Calu3 (cell line): ENCODE results near the gene ANKRD55. TPM values are rescaled to one million over a fixed set of nuclear protein-coding genes. Genes with fewer than 3 reads are reported as not detected.
"Not testable (repeated sequence)": the region's sequence is repeated elsewhere in the genome, so short reads cannot be mapped to it uniquely, and the experiment has no call there.

Experiments used
- BruUV-seq: library from RNA; stranded (reverse); fragments of 400-500 nt; replicated peaks from 2 replicates; lab custom pipeline; 2021; lab: Mats Ljungman, UMichigan
- CTCF ChIA-PET: fragments of 300-600 bp; sonication (Branson Sonifier 250); formaldehyde crosslinking; loops from one replicate; lab custom pipeline; 2022; ENCODE audit warnings: antibody characterized with exemption; lab: Charles Lee
- DNase-seq: peaks from one replicate; pipeline ENCODE4 v3.0.0; 2022
- H3K27ac Mint-ChIP-seq: one replicate; pipeline ENCODE4 v1.8.0; 2022; ENCODE audit warnings: mixed read lengths; ENCODE audit not compliant: unreplicated experiment
- H3K27me3 Mint-ChIP-seq: one replicate; pipeline ENCODE4 v1.8.0; 2022; ENCODE audit warnings: mixed read lengths; ENCODE audit not compliant: unreplicated experiment
- H3K36me3 Mint-ChIP-seq: one replicate; pipeline ENCODE4 v1.8.0; 2022; ENCODE audit warnings: mild to moderate bottlenecking, moderate library complexity, mixed read lengths; ENCODE audit not compliant: insufficient read depth, unreplicated experiment
- H3K4me1 Mint-ChIP-seq: one replicate; pipeline ENCODE4 v1.8.0; 2022; ENCODE audit warnings: mild to moderate bottlenecking, low read depth, mixed read lengths; ENCODE audit not compliant: unreplicated experiment
- H3K4me3 Mint-ChIP-seq: one replicate; pipeline ENCODE4 v1.8.0; 2022; ENCODE audit warnings: mild to moderate bottlenecking, low read depth, moderate library complexity, mixed read lengths; ENCODE audit not compliant: unreplicated experiment
- H3K9me3 Mint-ChIP-seq: one replicate; pipeline ENCODE4 v1.8.0; 2022; ENCODE audit warnings: low read depth, mixed read lengths; ENCODE audit not compliant: unreplicated experiment
- intact Hi-C: fragments of 100-400 bp; cut with micrococcal nuclease; formaldehyde crosslinking; loops from one replicate; pipeline ENCODE4 v1.10.0; 2022; ENCODE audit not compliant: unreplicated experiment
- total RNA-seq: library from RNA; stranded (reverse); gene quantifications from 2 replicates; pipeline ENCODE4 v1.2.3, GENCODE V29; 2022
- TF ChIP-seq, protein P1 (sequence below): fragments of 200-600 bp; IDR thresholded peaks from one replicate; pipeline ENCODE4 v1.8.0; 2022; ENCODE audit warnings: antibody characterized with exemption; ENCODE audit not compliant: unreplicated experiment

The ANKRD55 gene
- total RNA-seq, 1 experiment from 2014 or later, result not detected

- Mint-ChIP-seq H3K36me3 (no peaks in the 10 kb centered on the region), H3K9me3 (no peaks in the 10 kb centered on the region), H3K27ac (no peak overlapping the region), H3K4me3 (no peak overlapping the region), H3K4me1 (no peaks in the 10 kb centered on the region), H3K27me3 (no peaks in the 10 kb centered on the region)
- TF ChIP-seq, protein P1, sequence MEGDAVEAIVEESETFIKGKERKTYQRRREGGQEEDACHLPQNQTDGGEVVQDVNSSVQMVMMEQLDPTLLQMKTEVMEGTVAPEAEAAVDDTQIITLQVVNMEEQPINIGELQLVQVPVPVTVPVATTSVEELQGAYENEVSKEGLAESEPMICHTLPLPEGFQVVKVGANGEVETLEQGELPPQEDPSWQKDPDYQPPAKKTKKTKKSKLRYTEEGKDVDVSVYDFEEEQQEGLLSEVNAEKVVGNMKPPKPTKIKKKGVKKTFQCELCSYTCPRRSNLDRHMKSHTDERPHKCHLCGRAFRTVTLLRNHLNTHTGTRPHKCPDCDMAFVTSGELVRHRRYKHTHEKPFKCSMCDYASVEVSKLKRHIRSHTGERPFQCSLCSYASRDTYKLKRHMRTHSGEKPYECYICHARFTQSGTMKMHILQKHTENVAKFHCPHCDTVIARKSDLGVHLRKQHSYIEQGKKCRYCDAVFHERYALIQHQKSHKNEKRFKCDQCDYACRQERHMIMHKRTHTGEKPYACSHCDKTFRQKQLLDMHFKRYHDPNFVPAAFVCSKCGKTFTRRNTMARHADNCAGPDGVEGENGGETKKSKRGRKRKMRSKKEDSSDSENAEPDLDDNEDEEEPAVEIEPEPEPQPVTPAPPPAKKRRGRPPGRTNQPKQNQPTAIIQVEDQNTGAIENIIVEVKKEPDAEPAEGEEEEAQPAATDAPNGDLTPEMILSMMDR, result no peak
- no peak for DNase-seq
- CTCF ChIA-PET, result interaction anchor here (0.6 kb wide), 2 partner anchors 15 to 1075 kb away, joined by 4 to 6 read pairs; no protein-coding TSS in a partner anchor
- BruUV-seq, result no TSS peak
- intact Hi-C loops, result no loop called here
Measured at GRCh38 chr5:56080375-56081052, 152.6 kb downstream of the ANKRD55 start.

DNA sequence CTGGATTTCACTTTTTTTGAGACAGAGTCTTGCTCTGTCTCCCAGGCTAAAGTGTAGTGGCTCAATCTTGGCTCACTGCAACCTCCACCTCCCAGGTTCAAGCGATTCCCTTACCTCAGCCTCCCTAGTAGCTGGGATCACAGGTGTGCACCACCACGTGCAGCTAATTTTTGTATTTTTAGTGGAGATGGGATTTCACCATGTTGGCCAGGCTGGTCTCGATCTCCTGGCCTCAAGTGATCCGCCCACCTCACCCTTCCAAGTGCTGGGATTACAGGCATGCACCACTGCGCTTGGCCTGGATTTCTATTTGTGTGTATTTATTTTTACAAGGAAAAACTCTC is 154.0 kb downstream of the ANKRD55 start:
- CTCF ChIA-PET, H3K36me3 Mint-ChIP-seq, H3K4me3 Mint-ChIP-seq, H3K27ac Mint-ChIP-seq, H3K9me3 Mint-ChIP-seq, intact Hi-C loops, H3K4me1 Mint-ChIP-seq, BruUV-seq, DNase-seq, H3K27me3 Mint-ChIP-seq: not testable (repeated sequence)

- TF ChIP-seq, protein P1, result no peak
- no TSS peak for BruUV-seq
- H3K4me3 Mint-ChIP-seq, result no peak overlapping the region
- no peaks in the 10 kb centered on the region for H3K9me3 Mint-ChIP-seq
- CTCF ChIA-PET, result no interaction called here
- intact Hi-C loops, result no loop called here
- no peaks in the 10 kb centered on the region for H3K36me3 Mint-ChIP-seq
- no peaks in the 10 kb centered on the region for H3K27me3 Mint-ChIP-seq
- no peak for DNase-seq
- no peaks in the 10 kb centered on the region for H3K4me1 Mint-ChIP-seq
- no peak overlapping the region for H3K27ac Mint-ChIP-seq
Measured at GRCh38 chr5:56078278-56079156, 154.6 kb downstream of the ANKRD55 start.

- Mint-ChIP-seq H3K36me3 (no peaks in the 10 kb centered on the region), H3K4me3 (no peak overlapping the region), H3K9me3 (no peaks in the 10 kb centered on the region), H3K27me3 (no peaks in the 10 kb centered on the region), H3K27ac (no peak overlapping the region), H3K4me1 (no peaks in the 10 kb centered on the region)
- no TSS peak for BruUV-seq
- CTCF ChIA-PET, result no interaction called here
- TF ChIP-seq, protein P1, result no peak
- no peak for DNase-seq
- intact Hi-C loops, result no loop called here
Measured at GRCh38 chr5:56077796-56078233, 155.3 kb downstream of the ANKRD55 start.
